ENCODE results near the gene KCNJ1. TPM values are rescaled to one million over a fixed set of nuclear protein-coding genes. Genes with fewer than 3 reads are reported as not detected.
A peak's percentile ranks its signal among the peaks of the same experiment; 100 is the strongest.

KCNJ1 gene
- total RNA-seq, 3 donors from 2014 or later (not counting 1 experiment from before 2014, with no cell fraction given): not detected

- TF ChIP-seq CTCF (IDR thresholded peaks at IDR 0.05): no peak
- Histone ChIP-seq H3K27ac (ENCODE audit: low read length) (no peak overlapping the region), H3K4me3 (ENCODE audit: low read length) (no peak overlapping the region), H3K27me3 (ENCODE audit: control insufficient read depth, insufficient read depth, low read length) (no peaks in the 10 kb centered on the region), H3K4me1 (ENCODE audit: control insufficient read depth, insufficient read depth, low read length) (peaks cover 16% of the 10 kb centered on the region), H3K36me3 (ENCODE audit: control insufficient read depth, insufficient read depth, low read length) (peaks cover 1% of the 10 kb centered on the region), H3K9me3 (ENCODE audit: control insufficient read depth, insufficient read depth, low read length) (no peaks in the 10 kb centered on the region)
- DNase-seq: no peak
- Mint-ChIP-seq H3K36me3 (no peaks in the 10 kb centered on the region), H3K4me1 (peaks cover 26 to 44% of the 10 kb centered on the region in 2 donors), H3K27me3 (ENCODE audit: low read depth in 2 of 2) (no peaks in the 10 kb centered on the region), H3K4me3 (no peak overlapping the region), H3K27ac (peak overlapping the region; percentile 62 to 78), H3K9me3 (no peaks in the 10 kb centered on the region)
- no peak for ATAC-seq
- intact Hi-C loops (cut with micrococcal nuclease): no loop called here
- 87% methylated on average over 7 of the region's 7 CpGs for WGBS (ENCODE audit: insufficient coverage)
Measured at GRCh38 chr11:128827191-128827893, 39.8 kb downstream of the KCNJ1 start.

- Histone ChIP-seq H3K36me3 (ENCODE audit: control insufficient read depth, insufficient read depth, low read length) (peaks cover 2% of the 10 kb centered on the region), H3K27me3 (ENCODE audit: control insufficient read depth, insufficient read depth, low read length) (no peaks in the 10 kb centered on the region), H3K4me1 (ENCODE audit: control insufficient read depth, insufficient read depth, low read length) (peaks cover 4% of the 10 kb centered on the region), H3K9me3 (ENCODE audit: control insufficient read depth, insufficient read depth, low read length) (no peaks in the 10 kb centered on the region), H3K4me3 (ENCODE audit: low read length) (no peak overlapping the region), H3K27ac (ENCODE audit: low read length) (no peak overlapping the region)
- intact Hi-C loops (cut with micrococcal nuclease): no loop called here
- Mint-ChIP-seq H3K4me1 (peaks cover 23 to 42% of the 10 kb centered on the region in 2 donors), H3K36me3 (no peaks in the 10 kb centered on the region), H3K27me3 (ENCODE audit: low read depth in 2 of 2) (no peaks in the 10 kb centered on the region), H3K9me3 (no peaks in the 10 kb centered on the region), H3K27ac (peak overlapping the region in 1 of 2 donors; percentile 66), H3K4me3 (no peak overlapping the region)
- 97% methylated on average over 17 of the region's 20 CpGs for WGBS (ENCODE audit: insufficient coverage)
- no peak for TF ChIP-seq CTCF (IDR thresholded peaks at IDR 0.05)
- no peak for DNase-seq
- ATAC-seq: no peak
Measured at GRCh38 chr11:128825050-128825784, 41.9 kb downstream of the KCNJ1 start.

- no peaks in the 10 kb centered on the region for H3K4me1 ChIP-seq (ENCODE audit: control insufficient read depth, insufficient read depth, low read length)
- intact Hi-C loops (cut with micrococcal nuclease): no loop called here
- Mint-ChIP-seq H3K36me3 (no peaks in the 10 kb centered on the region), H3K27me3 (ENCODE audit: low read depth in 2 of 2) (no peaks in the 10 kb centered on the region), H3K4me1 (peaks cover 23 to 43% of the 10 kb centered on the region in 2 donors), H3K9me3 (no peaks in the 10 kb centered on the region), H3K4me3 (peak overlapping the region; percentile 42), H3K27ac (no peak overlapping the region)
- ATAC-seq: peak in 1 of 3 donors; percentile 25
- no peaks in the 10 kb centered on the region for H3K27me3 ChIP-seq (ENCODE audit: control insufficient read depth, insufficient read depth, low read length)
- 50% methylated on average over 68 of the region's 68 CpGs for WGBS (ENCODE audit: insufficient coverage)
- no peak for DNase-seq
- H3K4me3 ChIP-seq (ENCODE audit: low read length): no peak overlapping the region
- H3K9me3 ChIP-seq (ENCODE audit: control insufficient read depth, insufficient read depth, low read length): no peaks in the 10 kb centered on the region
- peaks cover 2% of the 10 kb centered on the region for H3K36me3 ChIP-seq (ENCODE audit: control insufficient read depth, insufficient read depth, low read length)
- no peak overlapping the region for H3K27ac ChIP-seq (ENCODE audit: low read length)
- TF ChIP-seq CTCF (IDR thresholded peaks at IDR 0.05): no peak
Measured at GRCh38 chr11:128824191-128825049, 42.7 kb downstream of the KCNJ1 start.

All from natural killer cell (primary cell).